Activated CD8-positive, alpha-beta memory T cell treated with anti-CD3 and anti-CD28 coated beads for 4 hours (primary cell): Measurements from ENCODE around the gene KLF11.

Experiments
- DNase-seq, 2 donors: peaks; one replicate each; pipeline ENCODE4 v3.0.0-alpha.2; 2020; ENCODE audit warnings: low read depth in 2 of 2

The KLF11 gene

GRCh38 chr2:10064932-10065772 lies 21.8 kb downstream of the KLF11 start:
- no peak for DNase-seq

GRCh38 chr2:10065773-10066055 lies 22.4 kb downstream of the KLF11 start:
- no peak for DNase-seq

- no peak for DNase-seq
Measured at GRCh38 chr2:10067330-10067729, 24.0 kb downstream of the KLF11 start.

- DNase-seq: no peak
Measured at GRCh38 chr2:10067881-10068280, 24.5 kb downstream of the KLF11 start.

- no peak for DNase-seq
Measured at GRCh38 chr2:10071176-10071575, 27.8 kb downstream of the KLF11 start.

- no peak for DNase-seq
Measured at GRCh38 chr2:10071595-10071994, 28.2 kb downstream of the KLF11 start.

GRCh38 chr2:10072656-10073480 lies 29.5 kb downstream of the KLF11 start:
- DNase-seq: peak; percentile 53 to 54

- no peak for DNase-seq
Measured at GRCh38 chr2:10073706-10074105, 30.4 kb downstream of the KLF11 start.

GRCh38 chr2:10075101-10075500 lies 31.8 kb downstream of the KLF11 start:
- DNase-seq: no peak

- DNase-seq: no peak
Measured at GRCh38 chr2:10075571-10076209, 32.3 kb downstream of the KLF11 start.

GRCh38 chr2:10076511-10076910 lies 33.2 kb downstream of the KLF11 start:
- DNase-seq: no peak

GRCh38 chr2:10076988-10077527 lies 33.7 kb downstream of the KLF11 start:
- DNase-seq: no peak

GRCh38 chr2:10078001-10078400 lies 34.7 kb downstream of the KLF11 start:
- DNase-seq: no peak

- no peak for DNase-seq
Measured at GRCh38 chr2:10078704-10079265, 35.4 kb downstream of the KLF11 start.

- no peak for DNase-seq
Measured at GRCh38 chr2:10079266-10079869, 36.0 kb downstream of the KLF11 start.

- DNase-seq: no peak
Measured at GRCh38 chr2:10079870-10080535, 36.7 kb downstream of the KLF11 start, which contains the start of gene CYS1. CYS1 (minus strand) TSS chr2:10080411; CDS start chr2:10080223, 188 bp downstream.

GRCh38 chr2:10080536-10081304 lies 37.4 kb downstream of the KLF11 start:
- no peak for DNase-seq

- no peak for DNase-seq
Measured at GRCh38 chr2:10083046-10083445, 39.7 kb downstream of the KLF11 start.

GRCh38 chr2:10083692-10084211 lies 40.4 kb downstream of the KLF11 start:
- DNase-seq: no peak
